Measurements from ENCODE around the gene SCAF4. TPM values are rescaled to one million over a fixed set of nuclear protein-coding genes. Genes with fewer than 3 reads are reported as not detected.
A peak's percentile ranks its signal among the peaks of the same experiment; 100 is the strongest.

Gene SCAF4
- total RNA-seq, 1 donor from 2014 or later, result 33.4 TPM

DNA sequence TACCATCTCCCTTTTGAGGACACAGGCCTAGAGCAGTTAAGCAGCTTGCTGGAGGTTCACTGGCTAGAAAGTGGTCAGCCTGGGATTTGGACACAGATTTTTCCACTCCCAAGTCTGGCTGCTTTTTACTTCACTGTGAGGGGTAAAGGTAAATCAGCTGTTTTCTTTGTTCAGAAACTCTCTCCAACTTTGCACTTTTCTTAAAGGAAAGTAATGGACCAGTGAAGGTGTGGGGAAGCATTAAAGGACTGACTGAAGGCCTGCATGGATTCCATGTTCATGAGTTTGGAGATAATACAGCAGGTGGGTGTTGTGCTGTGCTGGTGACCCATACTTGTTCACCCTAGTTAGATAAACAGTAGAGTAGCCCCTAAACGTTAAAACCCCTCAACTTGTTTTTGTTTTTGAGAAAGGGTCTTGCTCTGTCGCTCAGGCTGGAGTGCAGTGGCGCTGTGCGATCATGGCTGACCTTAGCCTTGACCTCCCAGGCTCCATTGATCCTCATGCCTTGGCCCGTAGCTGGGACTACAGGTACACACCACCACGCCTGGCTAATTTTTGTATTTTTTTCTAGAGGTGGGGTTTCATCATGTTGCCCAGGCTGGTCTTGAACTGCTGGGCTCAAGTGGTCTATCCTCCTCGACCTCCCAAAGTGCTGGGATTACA, 68.2 kb downstream of the SCAF4 start:
- no peak overlapping the region for H3K27ac ChIP-seq
- no peak overlapping the region for H3K4me3 ChIP-seq
- ATAC-seq, result no peak
- intact Hi-C loops (cut with DNase I), result no loop called here
- TF ChIP-seq CTCF (IDR thresholded peaks at IDR 0.05), result no peak
- no peaks in the 10 kb centered on the region for H3K9me3 ChIP-seq
- H3K36me3 ChIP-seq, result peaks cover 53% of the 10 kb centered on the region
- peaks cover 32% of the 10 kb centered on the region for H3K4me1 ChIP-seq
- DNase-seq, result no peak
- H3K27me3 ChIP-seq (ENCODE audit: low read depth), result no peaks in the 10 kb centered on the region

DNA sequence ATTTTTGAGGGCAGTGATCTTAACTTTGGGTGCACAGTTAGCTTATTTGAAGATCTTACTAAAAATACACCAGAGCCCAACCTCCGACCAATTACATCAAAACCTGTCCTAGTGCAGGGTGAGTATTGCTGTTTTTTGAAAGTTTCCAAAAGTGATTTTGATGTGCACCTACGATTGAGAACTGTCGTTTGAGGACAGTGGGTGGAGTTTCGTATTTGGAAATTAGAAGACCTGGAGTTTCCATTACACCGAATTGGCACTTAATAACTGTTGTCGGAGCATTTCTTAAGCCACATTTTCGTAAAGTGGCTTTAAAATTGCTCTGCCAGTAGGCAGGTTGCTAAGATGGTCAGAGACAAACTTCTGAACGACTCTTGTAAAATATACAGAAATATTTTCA, 71.3 kb downstream of the SCAF4 start:
- no peak for TF ChIP-seq CTCF (IDR thresholded peaks at IDR 0.05)
- no peak for DNase-seq
- Histone ChIP-seq H3K27me3 (ENCODE audit: low read depth) (no peaks in the 10 kb centered on the region), H3K36me3 (peaks cover 30% of the 10 kb centered on the region), H3K27ac (peak overlapping the region; percentile 90), H3K9me3 (no peaks in the 10 kb centered on the region), H3K4me1 (peaks cover 32% of the 10 kb centered on the region), H3K4me3 (peak overlapping the region; percentile 86)
- ATAC-seq, result no peak
- intact Hi-C loops (cut with DNase I), result no loop called here

DNA sequence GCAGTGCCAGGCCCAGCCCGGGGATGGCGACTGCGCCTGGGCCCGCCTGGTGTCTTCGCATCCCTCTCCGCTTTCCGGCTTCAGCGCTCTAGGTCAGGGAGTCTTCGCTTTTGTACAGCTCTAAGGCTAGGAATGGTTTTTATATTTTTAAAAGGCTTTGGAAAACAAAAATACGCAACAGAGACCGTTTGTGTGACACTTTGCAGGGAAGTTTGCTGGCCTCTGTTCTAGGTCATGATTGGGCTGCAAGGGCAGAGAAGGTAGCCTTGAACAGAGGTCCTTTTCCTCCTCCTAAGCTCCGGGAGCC, 71.7 kb downstream of the SCAF4 start:
- ATAC-seq, result peak; percentile 15 to 42
- Histone ChIP-seq H3K9me3 (no peaks in the 10 kb centered on the region), H3K4me1 (peaks cover 32% of the 10 kb centered on the region), H3K27ac (peak overlapping the region; percentile 90), H3K27me3 (ENCODE audit: low read depth) (no peaks in the 10 kb centered on the region), H3K36me3 (peaks cover 26% of the 10 kb centered on the region), H3K4me3 (peak overlapping the region; percentile 86)
- intact Hi-C loops (cut with DNase I), result no loop called here
- TF ChIP-seq CTCF (IDR thresholded peaks at IDR 0.05), result no peak
- DNase-seq, result no peak

GRCh38 chr21:31659536-31660258, 72.2 kb downstream of the SCAF4 start, which contains the start of gene SOD1:
TSS of gene SOD1 (plus strand) at chr21:31659693. CDS start at chr21:31659770, 77 bp downstream.
- peaks cover 32% of the 10 kb centered on the region for H3K4me1 ChIP-seq
- H3K36me3 ChIP-seq, result peaks cover 21% of the 10 kb centered on the region
- intact Hi-C loops (cut with DNase I), result no loop called here
- TF ChIP-seq CTCF (IDR thresholded peaks at IDR 0.05), result peak; percentile 33
- H3K27me3 ChIP-seq (ENCODE audit: low read depth), result no peaks in the 10 kb centered on the region
- DNase-seq (peak; percentile 96), ATAC-seq (peak; percentile 98)
- peak within 1 kb of the TSS; percentile 90 for H3K27ac ChIP-seq
- H3K9me3 ChIP-seq, result no peaks in the 10 kb centered on the region
- H3K4me3 ChIP-seq, result peak within 1 kb of the TSS; percentile 86

- peak overlapping the region; percentile 86 for H3K4me3 ChIP-seq
- H3K27ac ChIP-seq, result peak overlapping the region; percentile 90
- TF ChIP-seq CTCF (IDR thresholded peaks at IDR 0.05), result no peak
- no peaks in the 10 kb centered on the region for H3K27me3 ChIP-seq (ENCODE audit: low read depth)
- ATAC-seq (peak; percentile 27 to 38), DNase-seq (no peak)
- no peaks in the 10 kb centered on the region for H3K9me3 ChIP-seq
- peaks cover 32% of the 10 kb centered on the region for H3K4me1 ChIP-seq
- peaks cover 16% of the 10 kb centered on the region for H3K36me3 ChIP-seq
- intact Hi-C loops (cut with DNase I), result no loop called here
Measured at GRCh38 chr21:31659286-31659535, 72.7 kb downstream of the SCAF4 start.
